Lower leg skin (tissue), 4 donors: Measurements from ENCODE around the gene FARP1. TPM values are rescaled to one million over a fixed set of nuclear protein-coding genes. Genes with fewer than 3 reads are reported as not detected.

ENCODE experiments used
- DNase-seq, 2 donors: peaks; one replicate each; pipeline ENCODE4 v3.0.0-alpha.2; 2019; ENCODE audit warnings: low spot score in 2 of 2
- H3K4me3 ChIP-seq: fragments of 200-600 bp; sonication (generic); 2 replicates; pipeline ENCODE4 v1.5.1; 2017; ENCODE audit warnings: mild to moderate bottlenecking, low read depth; ENCODE audit not compliant: poor library complexity, severe bottlenecking
- CTCF ChIP-seq, 3 donors: fragments of 450-650 bp; IDR thresholded peaks; one replicate each; pipeline ENCODE4 v1.5.1; 2016; ENCODE audit warnings: antibody characterized with exemption in 3 of 3, mild to moderate bottlenecking in 3 of 3, moderate library complexity in 2 of 3
- POLR2A ChIP-seq, 2 donors: fragments of 450-650 bp; IDR thresholded peaks; one replicate each; pipeline ENCODE4 v1.6.1; 2016 to 2017; ENCODE audit warnings: antibody characterized with exemption in 2 of 2, mild to moderate bottlenecking in 1 of 2, moderate library complexity in 1 of 2
- WGBS, 2 donors: methylation state at CpG; one replicate each; pipeline ENCODE4 v1.1.5; 2018; 5-methylcytosine and 5-hydroxymethylcytosine counted together
- intact Hi-C: fragments of 100-400 bp; cut with DNase I; formaldehyde crosslinking; loops from one replicate; pipeline ENCODE4 v1.15.0; 2023; ENCODE audit warnings: low total_unique reads
- total RNA-seq, 4 donors: library from RNA; depleted of rRNA; stranded (reverse); fragments of >200 nt; gene quantifications; one replicate each; pipeline ENCODE4 v1.1.0, GENCODE V29; 2016

The FARP1 gene
- total RNA-seq, 4 donors from 2014 or later, result 4.9 to 26.2 (median 13.3) TPM

- no peak for TF ChIP-seq CTCF (IDR thresholded peaks at IDR 0.05)
- TF ChIP-seq POLR2A (IDR thresholded peaks at IDR 0.05), result no peak
- DNase-seq, result no peak
- intact Hi-C loops, result no loop called here
- 88 to 90% methylated on average over 3 of the region's 3 CpGs for WGBS, 2 donors
- no peak overlapping the region for H3K4me3 ChIP-seq
Measured at GRCh38 chr13:98317573-98318171, 174.8 kb downstream of the FARP1 start.

GRCh38 chr13:98318263-98318878 lies 175.5 kb downstream of the FARP1 start:
- no peak overlapping the region for H3K4me3 ChIP-seq
- TF ChIP-seq POLR2A (IDR thresholded peaks at IDR 0.05) (no peak), CTCF (IDR thresholded peaks at IDR 0.05) (no peak)
- DNase-seq, result no peak
- 91 to 96% methylated on average over 11 of the region's 11 CpGs for WGBS, 2 donors
- intact Hi-C loops, result no loop called here

GRCh38 chr13:98320561-98321105 lies 177.7 kb downstream of the FARP1 start:
- no peak for DNase-seq
- intact Hi-C loops, result no loop called here
- H3K4me3 ChIP-seq, result no peak overlapping the region
- no peak for TF ChIP-seq POLR2A (IDR thresholded peaks at IDR 0.05)
- WGBS, 2 donors, result 95 to 96% methylated on average over 9 of the region's 9 CpGs

- H3K4me3 ChIP-seq, result no peak overlapping the region
- 96 to 98% methylated on average over 2 of the region's 2 CpGs for WGBS, 2 donors
- intact Hi-C loops, result no loop called here
- TF ChIP-seq POLR2A (IDR thresholded peaks at IDR 0.05) (no peak), CTCF (IDR thresholded peaks at IDR 0.05) (no peak)
- no peak for DNase-seq
Measured at GRCh38 chr13:98321395-98321794, 178.5 kb downstream of the FARP1 start.

- intact Hi-C loops, result no loop called here
- H3K4me3 ChIP-seq, result no peak overlapping the region
- TF ChIP-seq POLR2A (IDR thresholded peaks at IDR 0.05) (no peak), CTCF (IDR thresholded peaks at IDR 0.05) (no peak)
- no peak for DNase-seq
- 86 to 94% methylated on average over 8 of the region's 8 CpGs for WGBS, 2 donors
Measured at GRCh38 chr13:98322091-98322718, 179.3 kb downstream of the FARP1 start.

GRCh38 chr13:98324105-98324504 lies 181.2 kb downstream of the FARP1 start:
- H3K4me3 ChIP-seq, result no peak overlapping the region
- WGBS, 2 donors, result 50 to 54% methylated on average over 7 of the region's 7 CpGs
- TF ChIP-seq POLR2A (IDR thresholded peaks at IDR 0.05) (no peak), CTCF (IDR thresholded peaks at IDR 0.05) (no peak)
- intact Hi-C loops, result no loop called here
- DNase-seq, result peak in 1 of 2 donors; percentile 39
